NCI-H128 (cell line): ENCODE data around the gene COX19.

Source experiments
- DNase-seq: peaks from one replicate; lab custom pipeline; 2025; ENCODE audit not compliant: unreplicated experiment; lab: John Stamatoyannopoulos, UW

The COX19 gene

GRCh38 chr7:979151-979550 lies 3.8 kb upstream of the COX19 start:
- no peak for DNase-seq

- DNase-seq, result no peak
These were observed 3.2 kb upstream of the COX19 start for GRCh38 chr7:978416-979091.

GRCh38 chr7:978049-978346 lies 2.6 kb upstream of the COX19 start:
- no peak for DNase-seq

- DNase-seq, result no peak
These were observed 2.1 kb upstream of the COX19 start for GRCh38 chr7:977326-978048.

- DNase-seq, result no peak
These were observed 1.6 kb upstream of the COX19 start for GRCh38 chr7:976901-977325.

- no peak for DNase-seq
These were observed 539 bp upstream of the COX19 start for GRCh38 chr7:975702-976473.

- DNase-seq, result no peak
These were observed 1.2 kb downstream of the COX19 start for GRCh38 chr7:974172-974571.

- DNase-seq, result no peak
These were observed 2.0 kb downstream of the COX19 start for GRCh38 chr7:973312-973711.

- DNase-seq, result no peak
These were observed 2.6 kb downstream of the COX19 start for GRCh38 chr7:972676-973309.

- no peak for DNase-seq
These were observed 3.2 kb downstream of the COX19 start for GRCh38 chr7:972110-972509.

GRCh38 chr7:970744-971143 lies 4.6 kb downstream of the COX19 start:
- no peak for DNase-seq

- no peak for DNase-seq
These were observed 5.9 kb downstream of the COX19 start for GRCh38 chr7:969403-969802.

GRCh38 chr7:968205-969105 lies 6.9 kb downstream of the COX19 start:
- DNase-seq, result no peak

- no peak for DNase-seq
These were observed 7.8 kb downstream of the COX19 start for GRCh38 chr7:967361-968082.

- DNase-seq, result no peak
These were observed 8.9 kb downstream of the COX19 start for GRCh38 chr7:966291-967069.

GRCh38 chr7:964401-965231 lies 10.7 kb downstream of the COX19 start:
- no peak for DNase-seq

GRCh38 chr7:963236-964078 lies 11.9 kb downstream of the COX19 start:
- DNase-seq, result no peak
